HepG2 (cell line): ENCODE measurements around the gene BATF2. TPM values are rescaled to one million over a fixed set of nuclear protein-coding genes. Genes with fewer than 3 reads are reported as not detected.
A peak's percentile ranks its signal among the peaks of the same experiment; 100 is the strongest.

ENCODE experiments used
- BORCS8-MEF2B ChIP-seq: sonication (generic); formaldehyde crosslinking; IDR thresholded peaks from 2 replicates; pipeline ENCODE4 v1.8.0; 2022; ENCODE audit warnings: mild to moderate bottlenecking, missing genetic modification reagents
- DMAP1 ChIP-seq: IDR thresholded peaks from 2 replicates; pipeline ENCODE4 v1.6.1; 2016
- HNF4A ChIP-seq: sonication (generic); formaldehyde crosslinking; IDR thresholded peaks from 2 replicates; pipeline ENCODE4 v1.4.0; 2020; ENCODE audit warnings: missing genetic modification reagents
- IRF2 ChIP-seq: IDR thresholded peaks from 2 replicates; pipeline ENCODE4 v1.6.1; 2018; ENCODE audit warnings: missing genetic modification reagents, missing compliant biosample characterization
- NPAS2 ChIP-seq: sonication (generic); formaldehyde crosslinking; IDR thresholded peaks from 2 replicates; pipeline ENCODE4 v1.8.0; 2022; ENCODE audit warnings: mild to moderate bottlenecking, missing genetic modification reagents, borderline replicate concordance
- POLR2G ChIP-seq: fragments of 200-400 bp; formaldehyde crosslinking; IDR thresholded peaks from 2 replicates; pipeline ENCODE4 v1.6.1; 2018; ENCODE audit warnings: mild to moderate bottlenecking, low read depth, low read length, moderate library complexity
- TBX2 ChIP-seq: sonication (generic); formaldehyde crosslinking; IDR thresholded peaks from 2 replicates; pipeline ENCODE4 v1.5.0; 2020; ENCODE audit warnings: missing genetic modification reagents, mild to moderate bottlenecking, borderline replicate concordance
- ZFY ChIP-seq: sonication (generic); formaldehyde crosslinking; IDR thresholded peaks from 2 replicates; pipeline ENCODE4 v1.4.0; 2020; ENCODE audit warnings: missing genetic modification reagents
- ZNF3 ChIP-seq: IDR thresholded peaks from 2 replicates; pipeline ENCODE4 v1.7.0; 2017; ENCODE audit warnings: inconsistent platforms
- ZNF501 ChIP-seq: sonication (generic); formaldehyde crosslinking; IDR thresholded peaks from 2 replicates; pipeline ENCODE4 v1.5.1; 2020; ENCODE audit warnings: mild to moderate bottlenecking, moderate library complexity, missing genetic modification reagents
- polyA plus RNA-seq, 8 experiments: library from polyadenylated mRNA; depleted of rRNA in 3 of 8; stranded (reverse) in 7 of 8; unstranded in 1 of 8; fragments of >200 nt; fragmentation: Illumina TruSeq in 4 of 8; extraction: Trizol in 4 of 8; gene quantifications; 2 replicates each; pipeline versions ENCODE4 v1.2.1 to v1.2.3, GENCODE V29; 2011 to 2016; ENCODE audit warnings: low read depth in 4 of 8, missing spikeins in 1 of 8, mixed read lengths in 1 of 8; ENCODE audit not compliant: insufficient read depth in 1 of 8
- total RNA-seq, 5 experiments: library from RNA; depleted of rRNA; stranded (reverse); fragments of >200 nt; fragmentation: Illumina TruSeq; extraction: Trizol; gene quantifications; 2 replicates each; pipeline ENCODE4 v1.2.3, GENCODE V29; 2016; ENCODE audit warnings: low read depth in 1 of 5
- TF ChIP-seq, protein P1 (sequence below): sonication (generic); formaldehyde crosslinking; IDR thresholded peaks from 2 replicates; pipeline ENCODE4 v1.5.0; 2020; ENCODE audit warnings: mild to moderate bottlenecking, missing genetic modification reagents, borderline replicate concordance
- TF ChIP-seq, protein P2 (sequence below), 2 experiments: sonication (generic) in 1 of 2; formaldehyde crosslinking in 1 of 2; IDR thresholded peaks; 2 replicates each; pipeline versions ENCODE4 v1.4.0 to v1.6.1; 2016 to 2020; ENCODE audit warnings: borderline replicate concordance in 1 of 2, low read depth in 1 of 2, mild to moderate bottlenecking in 1 of 2, missing genetic modification reagents in 1 of 2
- TF ChIP-seq, protein P3 (sequence below): sonication (generic); formaldehyde crosslinking; IDR thresholded peaks from 2 replicates; pipeline ENCODE4 v1.5.0; 2020; ENCODE audit warnings: mild to moderate bottlenecking, missing genetic modification reagents
- TF ChIP-seq, protein P4 (sequence below): sonication (generic); formaldehyde crosslinking; IDR thresholded peaks from 2 replicates; pipeline ENCODE4 v1.8.0; 2022; ENCODE audit warnings: missing genetic modification reagents, mild to moderate bottlenecking, borderline replicate concordance
- TF ChIP-seq, protein P5 (sequence below): IDR thresholded peaks from 2 replicates; pipeline ENCODE4 v1.6.1; 2012; ENCODE audit warnings: inconsistent platforms
- TF ChIP-seq, protein P6 (sequence below): sonication (generic); formaldehyde crosslinking; IDR thresholded peaks from 2 replicates; pipeline ENCODE4 v1.8.0; 2022; ENCODE audit warnings: missing genetic modification reagents, mild to moderate bottlenecking, inconsistent platforms, borderline replicate concordance

The BATF2 gene
- total and polyA plus RNA-seq, 2 of the 13 experiments (the other 11 are each of a cell fraction or from before 2014, with no cell fraction given) = 2.8 to 3.9 TPM

DNA sequence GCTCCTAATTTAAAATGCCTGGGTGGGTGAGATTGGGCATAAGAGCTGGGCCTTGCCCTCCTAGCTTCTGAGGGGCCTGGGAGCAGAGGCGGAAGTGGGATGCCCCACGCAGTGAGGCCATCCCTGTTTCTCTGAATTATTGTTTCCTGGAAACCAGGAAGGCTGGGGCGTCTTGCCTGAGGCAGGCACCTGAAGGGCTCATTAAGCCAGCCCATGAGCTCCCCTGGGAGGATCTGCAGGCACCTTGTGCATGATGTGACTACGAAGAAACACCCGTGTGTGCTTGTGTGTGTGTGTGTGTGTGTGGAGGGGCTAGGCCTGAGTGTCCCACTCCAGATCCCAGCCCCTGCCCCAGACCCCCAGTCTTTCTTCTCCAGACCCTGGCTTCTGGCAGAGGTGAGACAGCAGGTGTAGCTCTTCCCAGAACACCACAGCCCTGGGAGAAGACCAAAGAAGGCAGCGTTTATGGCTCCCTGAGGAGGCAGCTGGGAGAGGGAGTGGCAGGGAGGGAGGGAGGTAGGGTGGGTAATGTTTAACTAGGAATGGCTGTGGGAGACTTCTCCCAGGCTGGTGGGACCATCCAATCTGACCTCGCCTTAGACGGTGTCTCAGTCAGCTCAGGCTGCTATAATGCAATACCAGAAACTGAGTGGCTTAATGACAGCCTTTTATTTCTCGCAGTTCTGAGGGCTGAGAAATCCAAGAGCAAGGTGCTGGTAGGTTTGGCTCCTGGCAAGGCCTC lies 2.1 kb upstream of the BATF2 start (continued):
- TF ChIP-seq, protein P1, sequence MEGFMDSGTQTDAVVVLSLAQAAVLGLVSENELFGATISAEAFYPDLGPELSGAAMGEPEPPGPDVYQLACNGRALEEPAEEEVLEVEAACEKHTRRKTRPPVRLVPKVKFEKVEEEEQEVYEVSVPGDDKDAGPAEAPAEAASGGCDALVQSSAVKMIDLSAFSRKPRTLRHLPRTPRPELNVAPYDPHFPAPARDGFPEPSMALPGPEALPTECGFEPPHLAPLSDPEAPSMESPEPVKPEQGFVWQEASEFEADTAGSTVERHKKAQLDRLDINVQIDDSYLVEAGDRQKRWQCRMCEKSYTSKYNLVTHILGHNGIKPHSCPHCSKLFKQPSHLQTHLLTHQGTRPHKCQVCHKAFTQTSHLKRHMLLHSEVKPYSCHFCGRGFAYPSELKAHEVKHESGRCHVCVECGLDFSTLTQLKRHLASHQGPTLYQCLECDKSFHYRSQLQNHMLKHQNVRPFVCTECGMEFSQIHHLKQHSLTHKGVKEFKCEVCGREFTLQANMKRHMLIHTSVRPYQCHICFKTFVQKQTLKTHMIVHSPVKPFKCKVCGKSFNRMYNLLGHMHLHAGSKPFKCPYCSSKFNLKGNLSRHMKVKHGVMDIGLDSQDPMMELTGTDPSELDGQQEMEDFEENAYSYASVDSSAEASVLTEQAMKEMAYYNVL (CRISPR knock-in tag) = 0 out of 2 replicates have a peak, but pooled peaks have one; percentile 5
- no peak for TF ChIP-seq NPAS2 (CRISPR knock-in tag)
- peak; percentile 56; the same call in 1 of the 2 replicates for TF ChIP-seq ZFY (CRISPR knock-in tag)
- TF ChIP-seq, protein P2, sequence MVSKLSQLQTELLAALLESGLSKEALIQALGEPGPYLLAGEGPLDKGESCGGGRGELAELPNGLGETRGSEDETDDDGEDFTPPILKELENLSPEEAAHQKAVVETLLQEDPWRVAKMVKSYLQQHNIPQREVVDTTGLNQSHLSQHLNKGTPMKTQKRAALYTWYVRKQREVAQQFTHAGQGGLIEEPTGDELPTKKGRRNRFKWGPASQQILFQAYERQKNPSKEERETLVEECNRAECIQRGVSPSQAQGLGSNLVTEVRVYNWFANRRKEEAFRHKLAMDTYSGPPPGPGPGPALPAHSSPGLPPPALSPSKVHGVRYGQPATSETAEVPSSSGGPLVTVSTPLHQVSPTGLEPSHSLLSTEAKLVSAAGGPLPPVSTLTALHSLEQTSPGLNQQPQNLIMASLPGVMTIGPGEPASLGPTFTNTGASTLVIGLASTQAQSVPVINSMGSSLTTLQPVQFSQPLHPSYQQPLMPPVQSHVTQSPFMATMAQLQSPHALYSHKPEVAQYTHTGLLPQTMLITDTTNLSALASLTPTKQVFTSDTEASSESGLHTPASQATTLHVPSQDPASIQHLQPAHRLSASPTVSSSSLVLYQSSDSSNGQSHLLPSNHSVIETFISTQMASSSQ (IDR thresholded peaks at IDR 0.05; ENCODE audit: low read depth) = peak; percentile 90
- TF ChIP-seq, protein P2 (CRISPR knock-in tag; IDR thresholded peaks at IDR 0.05; ENCODE audit: borderline replicate concordance) = peak; percentile 83; the same call in 1 of the 2 replicates
- 0 out of 2 replicates have a peak, but pooled peaks have one; percentile 7 for TF ChIP-seq DMAP1 (CRISPR knock-in tag)
- peak; percentile 87 for TF ChIP-seq ZNF3 (CRISPR knock-in tag)
- no peak for TF ChIP-seq BORCS8-MEF2B (CRISPR knock-in tag)
- 0 out of 2 replicates have a peak, but pooled peaks have one; percentile 62 for TF ChIP-seq ZNF501 (CRISPR knock-in tag)
- 0 out of 2 replicates have a peak, but pooled peaks have one; percentile 11 for TF ChIP-seq TBX2
- TF ChIP-seq, protein P3, sequence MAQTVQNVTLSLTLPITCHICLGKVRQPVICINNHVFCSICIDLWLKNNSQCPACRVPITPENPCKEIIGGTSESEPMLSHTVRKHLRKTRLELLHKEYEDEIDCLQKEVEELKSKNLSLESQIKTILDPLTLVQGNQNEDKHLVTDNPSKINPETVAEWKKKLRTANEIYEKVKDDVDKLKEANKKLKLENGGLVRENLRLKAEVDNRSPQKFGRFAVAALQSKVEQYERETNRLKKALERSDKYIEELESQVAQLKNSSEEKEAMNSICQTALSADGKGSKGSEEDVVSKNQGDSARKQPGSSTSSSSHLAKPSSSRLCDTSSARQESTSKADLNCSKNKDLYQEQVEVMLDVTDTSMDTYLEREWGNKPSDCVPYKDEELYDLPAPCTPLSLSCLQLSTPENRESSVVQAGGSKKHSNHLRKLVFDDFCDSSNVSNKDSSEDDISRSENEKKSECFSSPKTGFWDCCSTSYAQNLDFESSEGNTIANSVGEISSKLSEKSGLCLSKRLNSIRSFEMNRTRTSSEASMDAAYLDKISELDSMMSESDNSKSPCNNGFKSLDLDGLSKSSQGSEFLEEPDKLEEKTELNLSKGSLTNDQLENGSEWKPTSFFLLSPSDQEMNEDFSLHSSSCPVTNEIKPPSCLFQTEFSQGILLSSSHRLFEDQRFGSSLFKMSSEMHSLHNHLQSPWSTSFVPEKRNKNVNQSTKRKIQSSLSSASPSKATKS = 0 out of 2 replicates have a peak, but pooled peaks have one; percentile 47
- TF ChIP-seq, protein P4, sequence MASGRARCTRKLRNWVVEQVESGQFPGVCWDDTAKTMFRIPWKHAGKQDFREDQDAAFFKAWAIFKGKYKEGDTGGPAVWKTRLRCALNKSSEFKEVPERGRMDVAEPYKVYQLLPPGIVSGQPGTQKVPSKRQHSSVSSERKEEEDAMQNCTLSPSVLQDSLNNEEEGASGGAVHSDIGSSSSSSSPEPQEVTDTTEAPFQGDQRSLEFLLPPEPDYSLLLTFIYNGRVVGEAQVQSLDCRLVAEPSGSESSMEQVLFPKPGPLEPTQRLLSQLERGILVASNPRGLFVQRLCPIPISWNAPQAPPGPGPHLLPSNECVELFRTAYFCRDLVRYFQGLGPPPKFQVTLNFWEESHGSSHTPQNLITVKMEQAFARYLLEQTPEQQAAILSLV (CRISPR knock-in tag) = 0 out of 2 replicates have a peak, but pooled peaks have one; percentile 24
- TF ChIP-seq, protein P5, sequence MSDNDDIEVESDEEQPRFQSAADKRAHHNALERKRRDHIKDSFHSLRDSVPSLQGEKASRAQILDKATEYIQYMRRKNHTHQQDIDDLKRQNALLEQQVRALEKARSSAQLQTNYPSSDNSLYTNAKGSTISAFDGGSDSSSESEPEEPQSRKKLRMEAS = 0 out of 2 replicates have a peak, but pooled peaks have one; percentile 12
- TF ChIP-seq IRF2 (CRISPR knock-in tag) = 0 out of 2 replicates have a peak, but pooled peaks have one; percentile 29
- 0 out of 2 replicates have a peak, but pooled peaks have one; percentile 28 for TF ChIP-seq POLR2G
- TF ChIP-seq, protein P6, sequence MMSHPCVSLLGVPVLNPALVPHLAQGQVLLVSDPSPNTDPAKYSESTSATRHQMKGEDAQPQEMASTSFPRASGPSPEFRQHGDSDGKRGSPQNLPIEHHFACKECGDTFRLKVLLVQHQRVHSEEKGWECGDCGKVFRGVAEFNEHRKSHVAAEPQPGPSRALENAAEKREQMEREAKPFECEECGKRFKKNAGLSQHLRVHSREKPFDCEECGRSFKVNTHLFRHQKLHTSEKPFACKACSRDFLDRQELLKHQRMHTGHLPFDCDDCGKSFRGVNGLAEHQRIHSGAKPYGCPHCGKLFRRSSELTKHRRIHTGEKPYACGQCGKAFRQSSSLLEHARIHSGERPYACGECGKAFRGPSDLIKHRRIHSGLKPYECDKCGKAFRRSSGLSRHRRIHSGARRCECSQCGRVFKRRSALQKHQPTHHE (CRISPR knock-in tag) = 0 out of 2 replicates have a peak, but pooled peaks have one; percentile 59
- TF ChIP-seq HNF4A (CRISPR knock-in tag) = no peak
